OCI-LY7 (cell line): ENCODE data around the gene FBXO28.

Experiments
- EZH2phosphoT487 ChIP-seq: fragments of 200-600 bp; sonication (generic); IDR thresholded peaks from 2 replicates; pipeline ENCODE4 v1.6.1; 2018; ENCODE audit warnings: low read depth, borderline replicate concordance, mild to moderate bottlenecking, mixed run types, antibody characterized with exemption, low read length, moderate library complexity, mixed read lengths
- TF ChIP-seq, protein P1 (sequence below): fragments of 200-600 bp; sonication (generic); conservative IDR thresholded peaks from 2 replicates; pipeline ENCODE4 v1.5.1; 2014; ENCODE audit warnings: mild to moderate bottlenecking, antibody characterized with exemption, low read length, moderate library complexity, mixed read lengths

DNA sequence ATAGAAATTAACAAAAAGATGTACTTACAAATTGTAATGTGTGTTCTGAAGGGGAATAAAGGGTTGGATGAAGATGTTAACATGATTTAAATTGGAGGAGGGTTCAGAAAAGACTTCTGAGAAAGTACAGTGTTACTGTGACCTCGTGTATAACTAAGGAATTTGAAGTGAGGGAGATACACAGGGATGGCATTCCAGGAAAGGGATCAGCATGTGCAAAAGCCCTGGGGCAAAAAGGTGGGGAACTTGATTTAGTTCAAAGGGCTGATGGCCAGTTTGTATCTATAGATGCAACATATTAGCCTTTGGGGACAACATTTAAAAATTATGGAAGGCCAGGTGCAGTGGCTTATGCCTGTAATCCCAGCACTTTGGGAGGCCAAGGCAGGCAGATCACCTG is 35.8 kb downstream of the FBXO28 start:
- TF ChIP-seq, protein P1, sequence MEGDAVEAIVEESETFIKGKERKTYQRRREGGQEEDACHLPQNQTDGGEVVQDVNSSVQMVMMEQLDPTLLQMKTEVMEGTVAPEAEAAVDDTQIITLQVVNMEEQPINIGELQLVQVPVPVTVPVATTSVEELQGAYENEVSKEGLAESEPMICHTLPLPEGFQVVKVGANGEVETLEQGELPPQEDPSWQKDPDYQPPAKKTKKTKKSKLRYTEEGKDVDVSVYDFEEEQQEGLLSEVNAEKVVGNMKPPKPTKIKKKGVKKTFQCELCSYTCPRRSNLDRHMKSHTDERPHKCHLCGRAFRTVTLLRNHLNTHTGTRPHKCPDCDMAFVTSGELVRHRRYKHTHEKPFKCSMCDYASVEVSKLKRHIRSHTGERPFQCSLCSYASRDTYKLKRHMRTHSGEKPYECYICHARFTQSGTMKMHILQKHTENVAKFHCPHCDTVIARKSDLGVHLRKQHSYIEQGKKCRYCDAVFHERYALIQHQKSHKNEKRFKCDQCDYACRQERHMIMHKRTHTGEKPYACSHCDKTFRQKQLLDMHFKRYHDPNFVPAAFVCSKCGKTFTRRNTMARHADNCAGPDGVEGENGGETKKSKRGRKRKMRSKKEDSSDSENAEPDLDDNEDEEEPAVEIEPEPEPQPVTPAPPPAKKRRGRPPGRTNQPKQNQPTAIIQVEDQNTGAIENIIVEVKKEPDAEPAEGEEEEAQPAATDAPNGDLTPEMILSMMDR, result no peak
- TF ChIP-seq EZH2phosphoT487, result no peak
